GM12891 (cell line): ENCODE data around the gene GALNT7.

Source experiments
- PAX5 ChIP-seq: IDR thresholded peaks from 2 replicates; pipeline ENCODE4 v1.6.1; 2011; ENCODE audit warnings: low read length, moderate library complexity, mild to moderate bottlenecking; ENCODE audit not compliant: insufficient read depth, severe bottlenecking
- POLR2A ChIP-seq: IDR thresholded peaks from 2 replicates; pipeline ENCODE4 v1.6.1; 2011; ENCODE audit warnings: low read depth, low read length, control low read depth
- POLR2AphosphoS5 ChIP-seq: IDR thresholded peaks from 2 replicates; pipeline ENCODE4 v1.6.1; 2011; ENCODE audit warnings: low read depth, low read length, control low read depth
- SPI1 ChIP-seq: IDR thresholded peaks from 2 replicates; pipeline ENCODE4 v1.6.1; 2011; ENCODE audit warnings: low read depth, low read length, control low read depth
- TAF1 ChIP-seq: IDR thresholded peaks from 2 replicates; pipeline ENCODE4 v1.6.1; 2011; ENCODE audit warnings: low read depth, low read length, control low read depth

DNA sequence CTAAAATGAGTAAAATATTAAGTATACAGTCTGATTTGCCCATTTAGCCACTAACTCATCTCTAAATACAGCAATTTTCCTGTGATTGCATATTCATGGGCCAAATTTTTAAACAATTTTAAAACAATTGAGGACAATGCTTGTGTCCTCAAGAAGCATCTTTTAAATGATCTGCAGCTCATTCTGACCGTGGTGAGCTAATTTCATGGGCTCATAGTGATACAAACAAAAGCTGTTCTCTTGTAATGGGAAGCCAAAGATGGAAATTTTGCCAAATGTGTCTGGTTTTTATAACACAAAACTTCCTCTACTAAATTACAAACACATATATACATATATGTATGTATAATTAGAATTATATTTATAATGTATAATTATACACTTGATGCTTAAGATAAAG, 125.8 kb downstream of the GALNT7 start:
- TF ChIP-seq POLR2AphosphoS5 (no peak), POLR2A (no peak), TAF1 (no peak), SPI1 (no peak), PAX5 (no peak)
